MG63 (cell line): Measurements from ENCODE around the gene TPM1. TPM values are rescaled to one million over a fixed set of nuclear protein-coding genes. Genes with fewer than 3 reads are reported as not detected.
"Not testable (repeated sequence)": the region's sequence is repeated elsewhere in the genome, so short reads cannot be mapped to it uniquely, and the experiment has no call there.

ENCODE experiments used
- DNase-seq: peaks from one replicate; pipeline ENCODE4 v3.0.0-alpha.2; 2020
- H3K27me3 ChIP-seq: fragments of 250-450 bp; sonication (Bioruptor Pico); 2 replicates; pipeline ENCODE4 v1.5.1; 2020; ENCODE audit warnings: mild to moderate bottlenecking, moderate library complexity
- H3K36me3 ChIP-seq: fragments of 250-450 bp; sonication (Bioruptor Pico); 2 replicates; pipeline ENCODE4 v1.5.1; 2020; ENCODE audit warnings: mild to moderate bottlenecking, moderate library complexity
- H3K4me3 ChIP-seq: fragments of 250-450 bp; sonication (Bioruptor Pico); 2 replicates; pipeline ENCODE4 v1.5.1; 2020; ENCODE audit warnings: mild to moderate bottlenecking, moderate library complexity
- H3K9me3 ChIP-seq: fragments of 250-450 bp; sonication (Bioruptor Pico); 2 replicates; pipeline ENCODE4 v1.5.1; 2020; ENCODE audit warnings: mild to moderate bottlenecking, moderate library complexity
- total RNA-seq: library from RNA; depleted of rRNA; stranded (reverse); fragments of >200 nt; shearing (Covaris generic); gene quantifications from 2 replicates; pipeline ENCODE4 v1.2.3, GENCODE V29; 2014; ENCODE audit warnings: low replicate concordance

The TPM1 gene
- total RNA-seq, 1 experiment from 2014 or later, result 441 TPM

- DNase-seq, result no peak
- H3K4me3 ChIP-seq, result no peak overlapping the region
- no peaks in the 10 kb centered on the region for H3K36me3 ChIP-seq
- no peaks in the 10 kb centered on the region for H3K9me3 ChIP-seq
- no peaks in the 10 kb centered on the region for H3K27me3 ChIP-seq
Observed at GRCh38 chr15:63090887-63091286, 48.3 kb downstream of the TPM1 start.

DNA sequence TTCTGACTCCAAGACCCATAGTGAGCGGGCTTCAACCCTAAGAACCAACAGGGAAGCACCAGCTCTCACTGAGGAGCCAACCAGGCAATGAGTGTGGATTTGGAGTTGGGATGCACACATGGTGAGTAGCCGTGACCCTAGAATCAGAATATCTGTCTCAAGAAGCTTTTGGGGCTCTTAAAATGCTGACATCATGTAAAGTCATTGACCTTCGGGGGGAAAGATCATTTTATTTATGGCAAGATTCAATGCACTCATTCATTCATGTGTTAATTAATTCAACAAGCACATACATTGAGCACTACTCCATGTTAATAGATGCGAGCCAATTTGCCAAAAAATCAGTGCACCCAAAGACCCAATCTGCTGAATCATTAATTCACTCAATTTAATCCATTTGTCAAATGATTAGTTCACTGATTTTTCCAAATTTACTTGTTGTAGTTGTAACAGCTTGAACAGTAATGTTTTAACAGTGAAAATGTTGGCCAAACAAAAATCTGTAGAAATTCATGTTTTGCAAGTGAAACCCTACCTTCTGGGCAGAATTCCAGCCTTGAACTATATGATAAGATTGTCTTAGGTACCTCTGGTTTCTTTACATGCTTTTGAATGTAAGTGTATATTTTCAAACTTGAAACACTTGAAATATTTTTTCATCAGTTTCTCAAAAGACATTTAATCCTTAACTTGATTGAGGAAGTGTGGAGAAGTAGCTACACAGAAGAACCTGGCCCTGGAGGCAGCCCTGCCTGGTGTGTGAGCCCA lies 49.3 kb downstream of the TPM1 start:
- Histone ChIP-seq H3K36me3 (no peaks in the 10 kb centered on the region), H3K27me3 (no peaks in the 10 kb centered on the region), H3K9me3 (no peaks in the 10 kb centered on the region), H3K4me3 (no peak overlapping the region)
- no peak for DNase-seq

DNA sequence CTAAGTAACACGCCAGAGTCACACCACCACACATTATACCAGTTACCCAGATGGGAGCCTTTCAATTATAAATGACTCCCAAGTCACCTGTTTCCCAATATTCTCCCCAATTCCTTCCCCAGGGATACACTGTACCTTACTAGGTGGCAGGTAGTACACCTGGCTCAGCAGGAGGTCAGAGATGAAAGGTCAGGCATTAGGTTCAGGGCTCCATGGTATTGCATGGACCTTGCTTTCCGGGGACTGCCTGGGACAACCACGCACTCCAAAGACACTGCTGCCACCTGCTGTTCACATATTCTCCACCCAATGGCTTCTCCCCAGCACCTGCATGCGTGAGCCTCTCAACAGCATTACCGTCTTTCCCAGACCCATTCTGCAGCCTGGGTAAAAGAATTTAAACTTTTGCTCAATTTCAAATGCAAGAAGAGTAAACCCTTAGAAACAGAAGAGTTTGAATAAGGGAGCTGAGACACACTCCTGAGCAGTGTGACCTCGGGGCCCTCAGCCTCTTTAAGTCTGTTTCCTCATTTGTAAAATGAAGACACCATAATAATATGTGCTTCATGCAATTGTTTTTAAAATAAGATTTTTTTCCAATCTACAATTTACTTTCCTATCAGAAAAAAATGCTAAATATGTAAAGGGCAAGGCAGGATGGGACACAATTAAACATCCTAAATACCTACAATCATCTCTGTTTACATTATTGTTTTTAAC lies 51.1 kb downstream of the TPM1 start:
- Histone ChIP-seq H3K4me3 (no peak overlapping the region), H3K9me3 (no peaks in the 10 kb centered on the region), H3K36me3 (no peaks in the 10 kb centered on the region), H3K27me3 (no peaks in the 10 kb centered on the region)
- DNase-seq, result peak; percentile 70

DNA sequence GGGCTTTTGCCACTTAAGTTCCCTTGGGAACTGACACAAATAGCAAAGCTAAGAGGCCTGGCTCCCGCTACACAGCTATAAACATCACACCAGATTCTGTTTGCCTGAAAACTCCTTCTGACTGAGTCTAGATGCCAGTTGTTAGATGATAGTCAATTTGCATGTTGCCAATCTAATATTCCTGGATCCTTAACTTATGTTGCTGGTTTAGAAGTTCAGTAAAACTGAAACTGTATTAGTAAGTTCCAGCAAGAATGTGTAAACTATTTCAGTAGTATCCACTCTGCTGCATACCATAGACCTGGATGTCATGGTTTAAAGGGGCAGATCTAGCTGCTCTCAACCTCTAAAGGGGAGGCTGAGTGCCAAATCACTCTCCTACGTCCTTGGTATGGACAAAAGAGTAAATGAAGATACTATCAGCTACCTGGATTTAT lies 52.0 kb downstream of the TPM1 start:
- no peak overlapping the region for H3K4me3 ChIP-seq
- no peaks in the 10 kb centered on the region for H3K36me3 ChIP-seq
- peak; percentile 42 for DNase-seq
- H3K27me3 ChIP-seq, result no peaks in the 10 kb centered on the region
- no peaks in the 10 kb centered on the region for H3K9me3 ChIP-seq

DNA sequence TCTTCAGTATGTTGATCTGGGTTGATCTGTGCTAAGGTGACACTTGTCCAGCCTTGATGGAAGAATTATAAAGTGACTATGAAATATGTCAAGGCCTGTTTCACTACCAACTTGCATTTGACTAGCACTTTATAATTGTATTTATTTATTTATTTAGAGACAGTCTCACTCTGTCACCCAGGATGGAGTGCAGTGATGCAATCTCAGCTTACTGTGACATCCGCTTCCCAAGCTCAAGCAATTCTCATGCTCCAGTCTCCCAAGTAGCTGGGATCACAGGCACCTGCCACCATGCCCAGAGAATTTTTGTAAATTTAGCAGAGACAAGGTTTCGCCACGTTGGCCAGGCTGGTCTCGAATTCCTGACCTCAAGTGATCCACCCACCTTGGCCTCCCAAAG lies 53.6 kb downstream of the TPM1 start:
- DNase-seq, result no peak
- H3K36me3 ChIP-seq, result no peaks in the 10 kb centered on the region
- 0 out of 2 replicates have a peak, but pooled peaks cover 3% of the 10 kb centered on the region for H3K9me3 ChIP-seq
- H3K27me3 ChIP-seq, result no peaks in the 10 kb centered on the region
- no peak overlapping the region for H3K4me3 ChIP-seq

GRCh38 chr15:63098901-63099300 lies 56.4 kb downstream of the TPM1 start:
- H3K4me3 ChIP-seq, DNase-seq, H3K9me3 ChIP-seq, H3K36me3 ChIP-seq, H3K27me3 ChIP-seq: not testable (repeated sequence)

DNA sequence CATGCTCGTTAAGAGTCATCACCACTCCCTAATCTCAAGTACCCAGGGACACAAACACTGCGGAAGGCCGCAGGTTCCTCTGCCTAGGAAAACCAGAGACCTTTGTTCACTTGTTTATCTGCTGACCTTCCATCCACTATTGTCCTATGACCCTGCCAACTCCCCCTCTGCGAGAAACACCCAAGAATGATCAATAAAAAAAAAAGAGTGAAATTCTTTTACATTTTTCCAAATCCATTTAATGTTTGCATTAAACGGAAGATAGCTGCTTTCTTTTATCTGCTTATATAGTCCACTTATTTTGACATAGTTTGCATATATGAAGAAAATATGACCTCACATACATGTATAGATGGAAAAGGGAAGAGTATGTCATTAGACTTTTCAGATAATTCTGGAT lies 57.0 kb downstream of the TPM1 start:
- not testable (repeated sequence) for H3K36me3 ChIP-seq, DNase-seq, H3K9me3 ChIP-seq, H3K27me3 ChIP-seq, H3K4me3 ChIP-seq

GRCh38 chr15:63103416-63103815 lies 60.9 kb downstream of the TPM1 start:
- no peaks in the 10 kb centered on the region for H3K36me3 ChIP-seq
- no peak for DNase-seq
- H3K9me3 ChIP-seq, result peaks cover 17% of the 10 kb centered on the region
- no peak overlapping the region for H3K4me3 ChIP-seq
- H3K27me3 ChIP-seq, result no peaks in the 10 kb centered on the region

- H3K9me3 ChIP-seq, result peaks cover 17% of the 10 kb centered on the region
- H3K36me3 ChIP-seq, result no peaks in the 10 kb centered on the region
- DNase-seq, result no peak
- H3K27me3 ChIP-seq, result no peaks in the 10 kb centered on the region
- H3K4me3 ChIP-seq, result no peak overlapping the region
Observed at GRCh38 chr15:63104727-63105126, 62.2 kb downstream of the TPM1 start.

DNA sequence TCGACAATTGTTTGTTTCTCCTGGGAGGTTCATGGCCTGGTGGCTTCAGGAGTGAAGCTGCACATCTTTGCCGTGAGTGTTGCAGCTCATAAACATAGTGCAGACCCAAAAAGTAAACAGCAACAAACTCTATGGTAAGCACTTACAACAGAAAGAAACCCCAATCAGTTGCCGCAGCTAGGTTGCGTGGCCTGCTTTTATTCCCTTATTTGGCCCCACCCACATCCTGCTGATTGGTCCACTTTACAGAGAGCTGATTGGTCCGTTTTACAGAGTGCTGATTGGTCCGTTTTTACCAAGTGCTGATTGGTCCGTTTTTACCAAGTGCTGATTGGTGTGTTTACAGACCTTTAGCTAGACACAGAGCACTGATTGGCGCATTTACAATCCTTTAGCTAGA lies 62.8 kb downstream of the TPM1 start:
- H3K9me3 ChIP-seq, result peaks cover 16% of the 10 kb centered on the region
- H3K4me3 ChIP-seq, DNase-seq, H3K36me3 ChIP-seq, H3K27me3 ChIP-seq: not testable (repeated sequence)

DNA sequence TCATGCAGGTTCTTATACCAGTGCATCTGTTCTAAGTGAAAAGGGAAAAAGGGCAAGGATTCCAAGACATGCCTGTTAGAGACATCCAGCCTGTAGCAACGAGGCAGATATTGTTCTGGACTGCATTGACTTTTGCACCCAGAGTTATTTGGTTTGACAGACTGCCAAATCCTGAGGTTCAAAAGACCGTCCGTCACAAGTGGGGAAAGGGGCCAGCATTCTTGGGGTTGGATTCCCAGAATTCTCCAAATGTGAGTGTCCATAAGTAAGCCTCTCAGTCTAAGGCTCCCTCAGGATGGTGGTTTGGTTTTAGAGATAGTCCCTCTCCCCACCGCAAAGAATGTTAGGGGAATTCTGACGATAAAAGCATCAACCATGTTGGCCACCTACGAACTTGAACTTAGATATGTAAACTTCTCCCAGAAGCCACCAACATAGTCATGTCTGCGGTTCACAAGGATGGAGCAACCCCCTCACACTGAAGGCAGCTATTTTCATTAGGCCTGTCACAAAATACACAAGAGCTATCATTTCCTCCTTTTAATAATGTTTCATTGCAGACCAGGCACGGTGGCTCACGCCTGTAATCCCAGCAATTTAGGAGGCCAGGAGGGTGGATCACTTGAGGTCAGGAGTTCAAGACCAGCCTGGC lies 65.5 kb downstream of the TPM1 start:
- no peaks in the 10 kb centered on the region for H3K27me3 ChIP-seq
- H3K9me3 ChIP-seq, result peaks cover 12% of the 10 kb centered on the region
- DNase-seq, result peak; percentile 94
- H3K4me3 ChIP-seq, result no peak overlapping the region
- no peaks in the 10 kb centered on the region for H3K36me3 ChIP-seq

DNA sequence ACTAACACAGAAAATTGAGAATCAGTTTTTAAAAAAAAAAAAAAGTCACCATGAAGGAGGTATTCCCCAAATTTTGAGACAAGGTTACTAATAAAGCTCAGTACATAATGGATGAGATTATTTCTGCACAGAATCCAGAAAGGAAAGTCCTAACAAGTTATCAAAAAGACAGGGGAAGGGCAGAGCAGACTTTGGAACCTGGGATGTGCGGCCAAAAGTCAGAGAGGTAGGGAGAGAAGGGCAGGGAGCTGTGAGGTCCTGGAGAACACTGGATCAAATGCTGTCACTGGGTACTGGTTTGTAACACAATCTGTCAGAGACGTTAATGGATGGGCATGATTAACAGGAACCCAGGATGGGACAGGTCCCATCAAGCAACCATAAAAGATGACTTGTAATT lies 67.0 kb downstream of the TPM1 start:
- no peaks in the 10 kb centered on the region for H3K36me3 ChIP-seq
- H3K4me3 ChIP-seq, result no peak overlapping the region

DNA sequence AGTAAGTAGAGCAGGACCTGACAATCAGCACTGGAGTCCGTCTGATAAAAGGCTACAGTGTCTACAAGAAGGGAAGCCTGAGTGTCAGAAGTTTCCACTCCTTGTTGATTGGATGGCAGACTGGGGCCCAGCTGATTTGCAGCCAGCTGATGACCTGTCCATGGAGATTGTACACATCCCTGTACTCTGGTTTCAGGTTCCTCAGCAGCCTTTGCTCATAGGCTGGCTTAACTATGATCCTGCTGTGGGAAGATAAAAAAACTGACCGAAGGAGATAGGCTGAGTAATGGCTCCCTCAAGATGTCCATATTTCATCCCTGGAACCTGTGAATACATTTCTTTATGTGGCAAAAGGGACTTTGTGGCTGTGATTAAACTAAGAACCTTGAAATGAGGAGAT lies 67.4 kb downstream of the TPM1 start:
- DNase-seq, result no peak
- no peaks in the 10 kb centered on the region for H3K27me3 ChIP-seq
- no peak overlapping the region for H3K4me3 ChIP-seq
- H3K36me3 ChIP-seq, result no peaks in the 10 kb centered on the region
- peaks cover 12% of the 10 kb centered on the region for H3K9me3 ChIP-seq

More for the DNA sequence above, 67.0 kb downstream of the TPM1 start:
- H3K27me3 ChIP-seq, result no peaks in the 10 kb centered on the region
- DNase-seq, result no peak
- H3K9me3 ChIP-seq, result peaks cover 12% of the 10 kb centered on the region

- DNase-seq, result peak; percentile 27
- no peak overlapping the region for H3K4me3 ChIP-seq
- peaks cover 8% of the 10 kb centered on the region for H3K9me3 ChIP-seq
- H3K36me3 ChIP-seq, result no peaks in the 10 kb centered on the region
- no peaks in the 10 kb centered on the region for H3K27me3 ChIP-seq
Observed at GRCh38 chr15:63110428-63111026, 68.0 kb downstream of the TPM1 start.

- Histone ChIP-seq H3K9me3 (peaks cover 2% of the 10 kb centered on the region; the same call in 1 of the 2 replicates), H3K36me3 (no peaks in the 10 kb centered on the region)
- DNase-seq, result no peak
Observed at GRCh38 chr15:63111481-63111880, 68.9 kb downstream of the TPM1 start.

DNA sequence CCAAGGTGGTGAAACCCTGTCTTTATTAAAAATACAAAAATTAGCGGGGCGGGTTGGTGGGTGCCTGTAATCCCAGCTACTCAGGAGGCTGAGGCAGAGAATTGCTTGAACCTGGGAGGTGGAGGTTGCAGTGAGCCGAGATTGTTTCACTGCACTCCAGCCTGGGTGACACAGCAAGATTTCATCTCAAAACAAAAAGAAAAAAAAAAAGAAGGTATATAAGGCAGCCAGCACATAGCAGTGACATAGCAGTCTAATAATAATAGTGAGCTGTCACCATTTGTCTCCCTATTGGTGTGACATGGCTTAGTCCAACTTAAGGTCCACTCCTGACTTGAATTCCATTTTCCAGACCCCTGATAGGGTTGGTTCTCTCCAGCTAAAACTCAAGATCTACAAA lies 70.3 kb downstream of the TPM1 start:
- H3K27me3 ChIP-seq, result no peaks in the 10 kb centered on the region
- no peak for DNase-seq
- no peak overlapping the region for H3K4me3 ChIP-seq
- peaks cover 2% of the 10 kb centered on the region; the same call in 1 of the 2 replicates for H3K9me3 ChIP-seq
- H3K36me3 ChIP-seq, result no peaks in the 10 kb centered on the region

More at GRCh38 chr15:63111481-63111880, 68.9 kb downstream of the TPM1 start:
- no peaks in the 10 kb centered on the region for H3K27me3 ChIP-seq
- H3K4me3 ChIP-seq, result no peak overlapping the region

DNA sequence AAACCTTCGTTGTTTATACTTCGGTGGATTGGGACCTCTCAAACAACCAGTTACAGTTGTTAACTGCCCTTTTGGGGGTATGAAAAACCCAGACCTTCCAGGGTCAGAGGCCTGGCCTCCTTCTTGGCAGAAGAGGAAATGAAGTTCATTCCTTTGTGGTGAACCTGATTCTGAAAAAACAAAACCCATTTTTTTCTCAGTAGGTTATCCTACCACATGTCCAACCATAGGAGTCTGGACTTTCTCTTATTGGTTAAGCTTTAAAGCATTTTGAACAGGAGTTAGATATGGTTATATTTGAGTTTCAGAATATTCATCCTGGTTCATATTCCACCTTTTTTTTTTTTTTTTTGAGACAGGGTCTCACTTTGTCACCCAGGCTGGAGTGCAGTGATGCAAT lies 71.9 kb downstream of the TPM1 start:
- DNase-seq, result no peak
- no peaks in the 10 kb centered on the region for H3K27me3 ChIP-seq
- no peaks in the 10 kb centered on the region for H3K36me3 ChIP-seq
- H3K9me3 ChIP-seq, result peaks cover 8% of the 10 kb centered on the region
- H3K4me3 ChIP-seq, result no peak overlapping the region
